GM12891 (cell line): Measurements from ENCODE around the gene MIEN1. TPM values are rescaled to one million over a fixed set of nuclear protein-coding genes. Genes with fewer than 3 reads are reported as not detected.

Experiments
- DNase-seq: peaks from one replicate; pipeline ENCODE4 v3.0.0; 2011; ENCODE audit warnings: low spot score; ENCODE audit not compliant: insufficient read length
- FAIRE-seq: peaks from 2 replicates; lab custom pipeline; 2011; peaks lifted over from hg19 to GRCh38; lab: Jason Lieb, UNC
- PAX5 ChIP-seq: IDR thresholded peaks from 2 replicates; pipeline ENCODE4 v1.6.1; 2011; ENCODE audit warnings: low read length, moderate library complexity, mild to moderate bottlenecking; ENCODE audit not compliant: insufficient read depth, severe bottlenecking
- POLR2A ChIP-seq: IDR thresholded peaks from 2 replicates; pipeline ENCODE4 v1.6.1; 2011; ENCODE audit warnings: low read depth, low read length, control low read depth
- POLR2AphosphoS5 ChIP-seq: IDR thresholded peaks from 2 replicates; pipeline ENCODE4 v1.6.1; 2011; ENCODE audit warnings: low read depth, low read length, control low read depth
- POU2F2 ChIP-seq: IDR thresholded peaks from 2 replicates; pipeline ENCODE4 v1.6.1; 2011; ENCODE audit warnings: low read depth, mild to moderate bottlenecking, control low read depth, low read length, moderate library complexity
- SPI1 ChIP-seq: IDR thresholded peaks from 2 replicates; pipeline ENCODE4 v1.6.1; 2011; ENCODE audit warnings: low read depth, low read length, control low read depth
- TAF1 ChIP-seq: IDR thresholded peaks from 2 replicates; pipeline ENCODE4 v1.6.1; 2011; ENCODE audit warnings: low read depth, low read length, control low read depth
- polyA plus RNA-seq: library from polyadenylated mRNA; unstranded; fragments of >200 nt; gene quantifications from one replicate; pipeline ENCODE4 v1.2.1, GENCODE V29; 2012; ENCODE audit warnings: low read depth, missing spikeins, inconsistent platforms; ENCODE audit not compliant: missing spikeins

MIEN1 gene, protein sequence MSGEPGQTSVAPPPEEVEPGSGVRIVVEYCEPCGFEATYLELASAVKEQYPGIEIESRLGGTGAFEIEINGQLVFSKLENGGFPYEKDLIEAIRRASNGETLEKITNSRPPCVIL
- polyA plus RNA-seq, result 44.9 TPM

DNA sequence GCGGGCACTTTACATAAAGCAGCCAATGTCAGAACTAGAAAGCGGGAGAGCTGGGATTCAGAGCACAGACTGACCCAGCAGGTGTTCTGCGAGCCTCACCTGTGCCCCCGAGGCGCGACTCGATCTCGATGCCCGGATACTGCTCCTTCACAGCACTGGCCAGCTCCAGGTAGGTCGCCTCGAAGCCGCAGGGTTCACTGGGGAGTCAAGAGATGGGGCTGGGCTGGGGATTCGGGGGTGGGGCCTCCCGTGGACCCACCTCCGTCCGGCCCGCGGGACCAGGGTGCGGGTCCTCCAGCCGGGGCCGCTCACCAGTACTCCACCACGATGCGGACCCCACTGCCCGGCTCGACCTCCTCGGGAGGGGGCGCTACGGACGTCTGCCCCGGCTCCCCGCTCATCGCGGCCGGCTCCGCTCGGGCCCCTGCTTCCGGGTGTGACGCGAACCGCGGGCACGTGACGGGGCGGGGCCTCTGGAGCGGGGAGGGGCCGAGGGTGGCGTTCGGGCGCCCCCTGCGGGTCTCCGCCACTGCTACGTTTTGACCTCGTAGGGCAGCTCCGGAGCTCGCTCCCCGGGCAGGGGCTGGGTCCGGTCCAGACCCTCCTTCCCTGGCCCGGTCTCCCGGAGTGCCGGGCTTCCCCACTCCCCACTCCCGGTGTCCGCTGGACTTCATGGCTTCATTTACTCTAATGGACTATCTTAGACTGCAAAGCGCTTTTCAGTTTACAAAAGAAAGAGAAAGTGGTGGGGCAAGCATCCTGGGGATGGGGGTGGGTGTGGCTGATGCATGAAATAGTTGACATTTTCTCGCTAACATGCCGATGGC is at the start of gene MIEN1:
Gene MIEN1 (minus strand): TSS at position 438 of the 827 bp plus-strand sequence. CDS start 37 bp downstream, at position 401.
- FAIRE-seq (peak; percentile 93), DNase-seq (peak; percentile 99)
- TF ChIP-seq POU2F2, result no peak
- TF ChIP-seq TAF1, result peak; percentile 60
- peak; percentile 88 for TF ChIP-seq POLR2A
- no peak for TF ChIP-seq SPI1
- peak; percentile 77 for TF ChIP-seq POLR2AphosphoS5

DNA sequence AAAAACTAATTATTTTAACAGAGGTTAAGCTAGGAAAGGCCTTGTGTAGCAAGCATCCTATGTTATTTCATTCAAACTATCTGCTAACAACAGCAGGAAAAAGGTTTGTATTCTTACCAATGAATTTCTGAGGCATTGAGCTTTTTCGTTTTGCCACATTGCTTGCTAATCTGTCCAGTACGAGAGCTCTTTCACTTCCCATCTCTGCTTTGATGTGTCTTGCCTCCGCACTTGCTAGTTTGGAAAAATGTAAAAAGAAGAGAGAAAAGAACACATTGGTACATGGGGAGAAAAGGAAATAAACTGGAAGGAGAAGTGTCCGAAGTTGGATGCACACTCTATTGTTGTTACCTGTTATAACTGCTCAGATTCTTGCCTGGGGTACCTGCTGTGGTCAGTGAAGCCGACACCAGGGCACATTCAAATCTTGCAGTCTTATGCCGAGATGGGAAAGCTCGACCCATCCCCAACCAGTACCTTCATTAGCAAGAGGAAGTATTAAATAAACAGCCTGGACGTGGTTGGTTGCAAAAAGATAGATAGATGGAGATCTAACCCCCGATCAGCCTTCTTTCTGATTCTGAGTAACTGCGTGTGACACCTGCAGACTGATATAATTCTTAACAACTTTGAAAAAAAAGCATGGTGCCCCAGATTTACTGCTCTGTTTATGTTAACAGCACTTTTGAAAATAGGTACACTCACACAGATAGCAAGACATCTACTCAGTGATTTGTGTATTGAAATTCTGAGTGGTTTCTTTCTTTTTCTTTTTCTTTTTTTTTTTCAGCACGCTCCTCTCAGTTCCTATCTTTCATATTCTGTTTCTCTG is 47.4 kb upstream of the MIEN1 start:
- TF ChIP-seq TAF1 (no peak), SPI1 (peak; percentile 83)
- FAIRE-seq (peak; percentile 84), DNase-seq (no peak)

DNA sequence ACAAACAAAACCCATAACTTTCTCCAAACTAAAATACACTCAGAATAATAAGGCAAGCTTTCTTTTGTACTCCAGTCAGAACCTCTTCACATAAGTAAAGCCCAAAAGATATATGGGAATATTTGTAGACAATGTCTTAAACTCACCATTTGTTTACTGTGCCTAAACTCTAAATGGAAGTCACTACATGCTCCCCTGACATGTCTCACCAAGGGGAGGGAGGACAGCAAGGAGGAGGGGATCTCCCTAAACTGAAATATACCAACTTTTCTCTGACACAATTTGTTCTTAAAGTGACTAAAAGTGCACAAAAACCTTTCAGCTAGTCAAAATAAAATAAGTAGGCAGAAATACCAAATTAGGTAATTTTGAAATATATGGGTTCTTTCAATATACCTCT is 45.9 kb upstream of the MIEN1 start:
- TF ChIP-seq POLR2AphosphoS5 (no peak), SPI1 (no peak), POU2F2 (no peak), PAX5 (no peak), POLR2A (no peak), TAF1 (no peak)
- FAIRE-seq (peak; percentile 78), DNase-seq (no peak)

DNA sequence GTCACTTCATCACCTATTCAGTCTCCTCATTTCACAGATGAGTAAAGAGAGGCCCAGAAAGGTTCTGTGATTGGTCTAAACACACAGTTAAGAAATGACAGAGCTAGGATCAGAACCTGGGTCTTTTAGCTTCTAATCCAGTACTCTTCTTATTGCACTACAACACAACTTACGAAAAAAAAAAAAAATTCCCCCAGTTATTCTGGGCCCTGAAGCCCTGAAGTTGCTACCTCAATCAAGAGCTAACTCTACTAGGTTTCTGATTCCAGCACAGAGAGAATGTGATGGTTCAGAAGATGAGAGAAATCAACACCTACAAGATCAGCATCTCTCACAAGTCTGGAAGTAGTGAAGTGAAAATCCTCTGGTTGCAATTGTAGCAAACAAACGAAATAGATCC is 44.7 kb upstream of the MIEN1 start:
- TF ChIP-seq POLR2AphosphoS5 (no peak), POU2F2 (no peak), PAX5 (no peak), POLR2A (no peak; the same call in 1 of the 2 replicates), TAF1 (no peak), SPI1 (no peak)
- DNase-seq (no peak), FAIRE-seq (peak; percentile 52)

DNA sequence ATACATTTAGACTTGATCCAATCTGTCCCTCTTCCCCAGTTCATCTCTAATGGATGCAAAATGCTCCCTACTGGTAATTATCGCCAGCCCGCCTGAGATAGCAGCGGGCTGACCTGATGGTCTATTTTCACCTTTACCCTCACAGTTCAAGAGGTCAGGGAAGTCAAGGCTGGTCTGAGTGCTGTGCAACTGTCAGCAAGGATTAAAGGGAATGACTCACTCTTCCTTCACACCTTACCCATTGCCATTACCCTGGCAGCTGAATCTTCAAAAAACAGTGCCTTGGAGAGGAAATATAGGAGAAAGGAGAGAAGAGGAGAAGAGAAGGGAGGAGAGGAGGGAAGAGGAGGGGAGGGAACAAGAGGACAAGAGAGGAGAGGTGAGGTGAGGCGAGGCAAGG is 43.7 kb upstream of the MIEN1 start:
- FAIRE-seq (peak; percentile 77), DNase-seq (no peak)
- TF ChIP-seq POLR2AphosphoS5, result no peak
- no peak for TF ChIP-seq TAF1
- TF ChIP-seq POU2F2, result no peak
- TF ChIP-seq PAX5, result no peak
- no peak for TF ChIP-seq POLR2A

DNA sequence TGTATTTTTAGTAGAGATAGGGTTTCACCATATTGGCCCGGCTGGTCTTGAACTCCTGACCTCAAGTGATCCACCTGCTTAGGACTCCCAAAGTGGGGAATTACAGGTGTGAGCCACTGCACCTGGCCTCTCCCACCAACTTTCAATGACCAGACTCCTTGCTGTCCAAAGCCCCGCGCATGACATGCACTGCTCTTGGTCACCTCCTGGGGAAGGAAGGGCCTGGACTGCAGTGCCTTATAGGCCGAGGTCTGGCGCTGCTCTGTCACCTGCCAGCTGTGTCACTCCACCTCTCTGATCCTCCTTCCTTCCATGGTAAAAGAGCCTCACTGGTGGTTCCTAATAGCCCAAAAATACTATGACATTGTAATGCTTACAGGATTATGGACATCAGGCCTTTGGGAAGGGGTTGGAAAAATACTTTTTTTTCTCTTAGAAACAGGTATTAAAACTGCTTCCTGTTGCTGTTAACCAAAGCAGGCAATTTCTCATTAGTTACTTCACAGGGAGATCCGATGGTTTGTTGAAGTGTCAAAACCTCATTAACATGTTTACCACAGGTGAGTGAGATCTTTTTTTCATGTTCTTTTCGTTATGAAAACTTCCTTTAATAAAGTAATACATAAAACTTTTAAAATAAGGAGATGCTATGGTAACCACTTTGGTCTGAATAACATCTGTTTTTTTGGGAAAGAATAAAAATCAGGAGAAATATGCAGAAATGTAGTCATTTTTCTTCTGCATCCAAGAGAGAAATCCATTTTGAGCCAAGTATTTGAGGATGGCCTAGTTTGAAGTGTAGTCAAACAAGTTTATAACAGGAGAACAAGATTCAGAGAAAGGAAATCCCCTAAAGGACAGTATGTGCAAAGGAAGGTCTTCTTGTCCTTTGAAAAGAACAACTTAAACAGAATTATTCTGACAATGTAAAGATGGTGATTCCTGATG is 42.9 kb upstream of the MIEN1 start:
- TF ChIP-seq POLR2AphosphoS5, result no peak
- no peak for TF ChIP-seq PAX5
- no peak for TF ChIP-seq TAF1
- TF ChIP-seq POLR2A, result no peak
- TF ChIP-seq SPI1, result no peak
- TF ChIP-seq POU2F2, result no peak
- FAIRE-seq (peak; percentile 43), DNase-seq (no peak)

DNA sequence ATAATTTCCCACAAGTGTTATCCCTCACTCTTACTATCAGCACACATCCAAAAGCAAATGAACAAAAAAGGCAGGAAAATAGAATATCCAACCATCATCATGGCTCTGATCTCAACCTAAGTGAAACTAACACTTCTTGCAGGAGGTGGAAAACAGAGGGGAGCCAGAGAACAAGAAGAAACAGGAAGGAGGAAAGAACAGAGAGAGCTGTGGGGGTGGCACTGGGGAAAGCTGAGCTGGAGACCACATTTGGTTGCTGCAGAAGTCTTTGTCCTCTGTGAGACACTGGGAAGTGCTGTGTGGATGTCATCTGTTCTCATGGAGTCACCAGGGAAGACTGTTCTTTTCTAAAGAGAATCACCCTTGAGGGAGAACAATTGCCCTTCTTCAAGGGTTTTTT is 42.1 kb upstream of the MIEN1 start:
- TF ChIP-seq SPI1 (0 out of 2 replicates have a peak, but pooled peaks have one; percentile 14), TAF1 (no peak)
- FAIRE-seq (peak; percentile 5), DNase-seq (no peak)

DNA sequence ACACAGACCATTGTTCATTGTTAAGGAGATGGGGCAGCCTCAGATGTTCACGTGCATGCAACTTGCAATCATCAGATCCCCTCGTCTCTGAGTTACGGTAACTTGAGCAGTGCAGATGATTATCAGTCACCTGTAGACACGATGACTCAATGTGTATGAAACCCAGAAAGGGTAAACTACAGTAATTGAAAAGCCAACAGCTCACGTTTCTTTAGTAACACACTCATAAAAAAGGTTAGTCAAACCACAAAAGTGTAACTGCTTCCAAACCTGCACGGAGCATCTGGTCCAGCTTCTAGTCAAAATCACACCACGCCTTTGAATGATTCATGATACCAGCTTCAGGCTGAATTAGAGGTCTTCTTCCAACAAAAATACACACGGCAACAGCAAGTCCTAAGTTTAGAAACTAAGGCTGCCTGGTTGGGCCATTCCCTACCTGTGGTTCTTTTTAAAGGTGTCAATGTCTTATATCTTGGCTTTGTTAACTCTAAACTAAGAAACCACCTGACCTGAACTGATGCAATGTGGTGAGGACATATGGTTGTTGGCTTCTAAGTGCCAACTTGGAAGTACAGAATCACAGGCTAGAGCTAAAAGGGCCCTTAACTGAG is 39.7 kb upstream of the MIEN1 start:
- no peak for DNase-seq
- TF ChIP-seq POLR2A, result no peak
- TF ChIP-seq SPI1, result no peak
- peak; percentile 69; the same call in 1 of the 2 replicates for TF ChIP-seq POLR2AphosphoS5
- TF ChIP-seq PAX5, result peak; percentile 57
- TF ChIP-seq TAF1, result no peak
- peak; percentile 99 for FAIRE-seq

DNA sequence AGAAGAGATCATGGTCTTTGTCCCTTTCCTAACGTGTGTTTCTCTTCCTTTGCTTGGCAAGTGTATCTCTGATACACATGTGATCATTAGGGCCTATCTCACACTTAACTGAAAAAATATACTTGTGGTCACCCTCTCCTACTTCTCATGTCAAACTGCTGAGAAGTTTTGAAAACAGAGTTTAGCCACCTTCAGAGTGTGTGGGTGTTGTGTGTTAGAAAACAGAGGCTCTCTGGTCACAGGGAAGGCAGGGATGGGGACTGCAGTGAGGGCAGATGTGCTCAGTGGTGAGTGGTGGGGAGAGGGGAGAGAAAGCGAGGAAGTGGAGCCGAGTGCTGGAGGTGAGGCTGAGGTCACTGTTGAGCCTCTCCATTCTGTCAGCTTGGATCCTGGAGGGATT is 36.8 kb upstream of the MIEN1 start:
- no peak for TF ChIP-seq PAX5
- TF ChIP-seq POLR2A, result peak; percentile 28; the same call in 1 of the 2 replicates
- no peak for TF ChIP-seq TAF1
- no peak for TF ChIP-seq POLR2AphosphoS5
- TF ChIP-seq SPI1, result peak; percentile 41; the same call in 1 of the 2 replicates
- no peak for TF ChIP-seq POU2F2
- FAIRE-seq (peak; percentile 87), DNase-seq (no peak)
